ENCODE results near the gene ZNF286A. TPM values are rescaled to one million over a fixed set of nuclear protein-coding genes. Genes with fewer than 3 reads are reported as not detected.
"Not testable (repeated sequence)": the region's sequence is repeated elsewhere in the genome, so short reads cannot be mapped to it uniquely, and the experiment has no call there.

Gene ZNF286A
- 33.7 and 86.2 TPM in 2 replicates for total RNA-seq (ENCODE audit: low replicate concordance)

DNA sequence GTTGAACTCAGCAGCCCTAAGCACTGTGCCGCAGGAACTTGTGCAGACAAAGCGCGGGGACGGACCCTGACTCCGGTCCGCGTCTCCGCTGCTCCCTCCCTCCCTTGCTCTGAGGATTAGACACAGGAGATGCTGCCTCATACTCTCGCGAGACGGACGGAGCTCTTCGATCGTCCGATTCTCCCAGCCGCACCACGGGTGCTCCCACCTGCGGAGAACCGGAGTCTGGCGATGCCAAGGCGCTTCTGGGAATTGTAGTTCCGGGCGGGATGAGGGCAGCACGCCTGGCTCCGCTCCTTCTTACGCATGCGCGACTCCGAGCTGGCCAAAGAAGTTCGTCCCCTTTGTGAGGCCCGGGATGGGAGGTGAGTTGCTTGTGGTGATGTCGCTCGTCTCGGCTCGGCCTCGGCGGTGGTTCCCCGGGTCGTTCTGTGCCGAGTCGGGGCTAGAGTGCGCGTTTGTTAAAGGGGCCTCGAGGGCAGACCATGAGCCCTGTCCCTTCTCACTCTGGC lies at the start of gene ZNF286A:
Gene ZNF286A (plus strand): TSS at position 340 of the 512 bp plus-strand sequence. CDS start 578 bp downstream, outside the sequence.
- peak within 1 kb of the TSS; percentile 64 for H3K4me3 ChIP-seq (ENCODE audit: low read depth, low read length)
- peak; percentile 99 for DNase-seq (ENCODE audit: low read depth)

DNA sequence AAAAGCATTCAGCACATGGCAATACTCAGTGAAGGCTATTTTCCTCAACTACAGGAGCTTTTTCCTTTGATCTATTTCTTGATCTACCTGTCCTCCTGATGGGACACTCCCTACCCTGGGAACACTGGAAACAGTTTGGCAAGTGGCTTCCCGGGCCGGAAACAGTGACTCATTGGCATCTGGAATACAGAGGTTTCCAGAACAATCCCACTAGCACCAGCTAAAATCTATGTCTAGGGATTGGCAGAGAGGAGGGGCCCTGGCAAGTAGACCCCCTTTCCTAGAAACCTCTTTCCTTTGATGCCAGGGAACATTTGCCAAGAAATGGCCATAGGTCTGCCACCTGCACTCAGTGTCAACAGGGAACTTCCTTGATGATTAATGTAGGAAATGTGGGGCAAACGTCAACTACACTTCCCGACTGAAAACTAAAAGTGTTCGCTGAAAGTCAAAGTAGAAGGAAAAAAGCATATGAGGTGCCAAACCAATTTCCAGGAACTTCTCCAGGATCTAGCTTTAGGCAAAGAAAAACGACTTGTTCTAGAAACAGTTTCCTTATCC lies 49.6 kb upstream of the ZNF286A start:
- peak; percentile 62 for DNase-seq (ENCODE audit: low read depth)

DNA sequence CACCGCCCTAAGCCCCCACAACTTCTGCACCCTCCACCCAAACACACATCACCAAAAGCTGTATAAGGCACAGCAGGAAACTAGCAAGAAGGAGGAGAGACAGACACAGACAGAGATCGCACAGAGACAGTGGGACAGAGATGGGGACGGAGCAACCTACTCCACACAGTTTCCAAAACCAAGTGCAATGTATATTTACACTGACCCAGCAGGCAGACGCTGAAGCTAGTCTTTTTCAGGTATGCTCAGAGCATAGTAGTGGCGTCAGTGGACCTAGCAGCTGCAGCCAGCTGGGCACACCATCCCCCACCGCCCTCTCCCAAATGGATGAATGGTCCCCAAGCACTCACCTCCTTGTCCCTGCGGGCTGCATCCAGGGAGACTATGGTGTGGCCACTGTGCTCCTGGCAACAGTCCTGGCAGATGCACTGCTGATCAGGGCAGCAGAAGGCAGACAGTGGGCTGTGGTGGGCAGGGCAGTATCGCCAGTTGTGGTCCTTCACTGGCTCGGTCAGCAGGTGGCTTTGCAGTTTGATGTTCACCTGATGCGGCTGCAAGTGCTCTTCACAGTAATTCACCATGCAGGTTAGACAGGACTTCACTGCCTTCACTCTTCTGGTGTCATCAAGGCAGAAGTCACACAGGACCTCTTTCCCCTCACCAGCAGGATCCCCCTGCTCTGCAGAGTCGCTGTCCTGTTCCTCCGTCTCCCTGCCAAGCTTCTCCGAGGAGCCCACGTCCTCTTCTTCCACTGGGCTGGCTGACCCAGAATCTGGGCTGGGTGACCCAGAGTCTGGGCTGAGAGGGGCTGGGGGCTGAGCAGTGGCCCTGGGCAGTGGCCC lies 48.6 kb upstream of the ZNF286A start:
- TF ChIP-seq, protein P1, sequence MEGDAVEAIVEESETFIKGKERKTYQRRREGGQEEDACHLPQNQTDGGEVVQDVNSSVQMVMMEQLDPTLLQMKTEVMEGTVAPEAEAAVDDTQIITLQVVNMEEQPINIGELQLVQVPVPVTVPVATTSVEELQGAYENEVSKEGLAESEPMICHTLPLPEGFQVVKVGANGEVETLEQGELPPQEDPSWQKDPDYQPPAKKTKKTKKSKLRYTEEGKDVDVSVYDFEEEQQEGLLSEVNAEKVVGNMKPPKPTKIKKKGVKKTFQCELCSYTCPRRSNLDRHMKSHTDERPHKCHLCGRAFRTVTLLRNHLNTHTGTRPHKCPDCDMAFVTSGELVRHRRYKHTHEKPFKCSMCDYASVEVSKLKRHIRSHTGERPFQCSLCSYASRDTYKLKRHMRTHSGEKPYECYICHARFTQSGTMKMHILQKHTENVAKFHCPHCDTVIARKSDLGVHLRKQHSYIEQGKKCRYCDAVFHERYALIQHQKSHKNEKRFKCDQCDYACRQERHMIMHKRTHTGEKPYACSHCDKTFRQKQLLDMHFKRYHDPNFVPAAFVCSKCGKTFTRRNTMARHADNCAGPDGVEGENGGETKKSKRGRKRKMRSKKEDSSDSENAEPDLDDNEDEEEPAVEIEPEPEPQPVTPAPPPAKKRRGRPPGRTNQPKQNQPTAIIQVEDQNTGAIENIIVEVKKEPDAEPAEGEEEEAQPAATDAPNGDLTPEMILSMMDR (IDR thresholded peaks at IDR 0.05; ENCODE audit: insufficient read depth, low read length), result no peak
- DNase-seq (ENCODE audit: low read depth), result no peak
- peak overlapping the region; percentile 97 for H3K4me3 ChIP-seq (ENCODE audit: low read depth, low read length)

More for the DNA sequence above, 49.6 kb upstream of the ZNF286A start:
- TF ChIP-seq, protein P1 (IDR thresholded peaks at IDR 0.05; ENCODE audit: insufficient read depth, low read length), result no peak
- H3K4me3 ChIP-seq (ENCODE audit: low read depth, low read length), result peak overlapping the region; percentile 97

DNA sequence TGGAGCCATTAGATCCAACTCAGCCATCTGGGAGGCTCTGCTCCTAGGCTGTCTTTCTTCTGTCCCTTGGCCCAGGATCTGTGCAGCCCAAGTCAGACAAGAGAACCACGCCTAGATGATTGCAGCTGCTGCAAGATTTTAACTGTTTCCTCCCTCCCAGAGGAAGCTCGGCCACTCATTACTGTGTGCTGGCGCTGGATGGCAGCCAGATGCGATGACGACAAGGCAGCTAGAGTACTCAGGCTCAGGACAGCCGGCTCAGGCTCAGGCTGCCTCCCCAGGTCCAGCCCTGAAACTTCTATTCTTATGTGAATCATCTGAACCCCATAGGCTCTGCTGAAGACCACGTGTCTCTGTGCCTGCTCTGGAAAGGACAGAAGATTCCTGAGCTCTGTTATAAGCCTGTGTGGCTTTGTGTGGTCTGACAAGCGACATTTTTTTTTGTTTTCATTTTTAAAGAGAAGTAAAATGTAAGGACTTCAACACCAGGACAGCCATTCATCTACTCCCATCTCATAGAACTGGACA lies 47.9 kb upstream of the ZNF286A start:
- H3K4me3 ChIP-seq (ENCODE audit: low read depth, low read length), result peak overlapping the region; percentile 97
- peak; percentile 97 for DNase-seq (ENCODE audit: low read depth)
- TF ChIP-seq, protein P1 (IDR thresholded peaks at IDR 0.05; ENCODE audit: insufficient read depth, low read length), result no peak

GRCh38 chr17:15652960-15653359 lies 46.6 kb upstream of the ZNF286A start:
- H3K4me3 ChIP-seq (ENCODE audit: low read depth, low read length), result no peak overlapping the region
- DNase-seq (ENCODE audit: low read depth), result no peak
- TF ChIP-seq, protein P1 (IDR thresholded peaks at IDR 0.05; ENCODE audit: insufficient read depth, low read length), result no peak

DNA sequence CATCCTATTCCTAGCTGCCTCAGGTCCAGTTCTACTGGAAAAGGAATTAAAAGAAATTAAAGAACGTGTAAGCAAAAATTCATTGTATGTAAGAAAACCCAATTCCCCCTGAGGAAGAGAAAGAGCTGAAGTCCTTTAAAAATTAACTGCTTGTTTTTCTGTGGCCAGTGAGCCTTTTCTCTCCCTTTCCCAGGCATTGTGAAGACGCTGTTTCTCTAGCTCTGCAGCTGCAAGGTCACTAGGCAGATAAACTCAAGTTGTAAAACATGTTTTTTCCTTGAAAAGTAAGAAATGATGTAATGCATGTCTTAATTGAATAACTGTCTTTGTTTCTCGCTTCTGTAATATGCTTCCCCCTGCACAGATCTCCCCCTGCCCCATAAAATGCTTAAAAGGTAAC lies 45.2 kb upstream of the ZNF286A start:
- not testable (repeated sequence) for H3K4me3 ChIP-seq (ENCODE audit: low read depth, low read length); DNase-seq (ENCODE audit: low read depth)

- TF ChIP-seq, protein P1 (IDR thresholded peaks at IDR 0.05; ENCODE audit: insufficient read depth, low read length), result no peak
- H3K4me3 ChIP-seq (ENCODE audit: low read depth, low read length), result no peak overlapping the region
- no peak for DNase-seq (ENCODE audit: low read depth)
These were observed 44.5 kb upstream of the ZNF286A start for GRCh38 chr17:15654886-15655561.

Data from fibroblast of the aortic adventitia (primary cell).